Activated CD8-positive, alpha-beta memory T cell treated with anti-CD3 and anti-CD28 coated beads, Interleukin-2, amount 50 U/mL, for 24 hours (primary cell): ENCODE results near the gene SIDT2.
"Not testable (repeated sequence)": the region's sequence is repeated elsewhere in the genome, so short reads cannot be mapped to it uniquely, and the experiment has no call there.

Experiments
- DNase-seq: peaks from one replicate; pipeline ENCODE4 v3.0.0-alpha.2; 2020; ENCODE audit errors: extremely low read depth

SIDT2 gene

DNA sequence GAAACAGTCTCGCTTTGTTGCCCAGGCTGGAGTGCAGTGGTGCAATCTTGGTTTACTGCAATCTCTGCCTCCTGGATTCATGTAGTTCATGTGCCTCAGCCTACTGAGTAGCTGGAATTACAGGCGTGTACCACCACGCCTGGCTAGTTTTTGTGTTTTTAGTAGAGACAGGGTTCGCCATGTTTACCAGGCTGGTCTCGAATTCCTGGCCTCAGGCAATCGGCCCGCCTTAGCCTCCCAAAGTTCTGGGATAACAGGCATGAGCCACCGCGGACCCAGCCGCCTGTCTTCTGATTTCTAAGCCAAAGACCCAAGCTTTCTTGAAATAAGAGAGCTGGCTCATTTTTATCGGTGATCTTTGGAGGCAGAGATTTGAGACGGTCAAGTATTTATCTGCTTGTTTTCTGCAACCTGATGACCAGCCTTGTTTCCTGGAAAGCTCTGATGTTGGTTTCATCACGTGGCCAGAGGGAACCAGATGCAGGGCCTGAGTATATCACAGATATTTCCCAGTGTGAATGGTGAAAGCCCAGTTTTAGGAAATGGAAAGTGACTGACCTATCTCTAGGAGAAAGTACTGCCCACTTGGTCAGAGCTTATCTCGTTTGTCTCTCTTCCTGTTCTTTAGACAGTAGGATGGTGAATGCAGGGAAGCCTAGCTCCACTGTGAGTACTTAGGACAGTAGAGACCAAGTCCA lies 5.7 kb upstream of the SIDT2 start:
- DNase-seq: no peak

DNA sequence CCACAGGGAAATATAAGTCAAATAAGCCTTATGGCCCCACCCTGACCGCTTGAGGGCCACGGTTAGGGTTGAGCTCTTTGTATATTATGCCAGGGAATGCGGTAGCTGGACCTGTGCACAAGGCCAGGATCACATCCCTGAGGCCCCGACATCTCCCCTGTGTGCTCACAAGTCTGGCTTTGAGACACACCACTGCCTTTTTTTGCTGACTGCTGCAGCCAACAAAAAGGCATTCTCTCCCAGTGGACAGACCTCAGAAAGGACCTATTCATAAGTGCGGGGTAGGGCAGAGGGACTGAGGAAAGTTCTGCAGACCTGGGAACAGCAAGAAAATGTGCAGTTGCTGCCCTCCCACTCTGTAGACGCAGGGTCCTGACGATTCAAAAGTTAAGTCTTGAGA lies 3.4 kb upstream of the SIDT2 start:
- DNase-seq: no peak

DNA sequence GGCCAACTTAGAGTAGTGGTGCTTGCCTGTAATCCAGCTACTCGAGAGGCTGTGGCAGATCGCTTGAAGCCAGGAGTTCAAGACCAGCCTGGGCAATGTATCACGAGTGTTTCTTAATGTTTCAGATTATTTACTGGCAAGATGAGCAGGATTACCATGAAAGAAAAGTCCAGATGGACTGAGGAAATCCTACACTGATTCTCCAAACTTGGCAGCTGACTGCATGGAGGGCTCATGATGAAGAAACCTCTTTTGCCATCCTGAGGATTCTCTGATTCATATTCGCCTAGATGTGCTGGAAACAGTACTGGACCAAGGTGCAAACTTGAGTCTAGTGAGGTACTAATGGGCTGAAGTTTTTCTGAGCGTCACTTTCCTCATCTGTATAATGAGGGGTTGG lies 2.8 kb upstream of the SIDT2 start:
- DNase-seq: no peak

DNA sequence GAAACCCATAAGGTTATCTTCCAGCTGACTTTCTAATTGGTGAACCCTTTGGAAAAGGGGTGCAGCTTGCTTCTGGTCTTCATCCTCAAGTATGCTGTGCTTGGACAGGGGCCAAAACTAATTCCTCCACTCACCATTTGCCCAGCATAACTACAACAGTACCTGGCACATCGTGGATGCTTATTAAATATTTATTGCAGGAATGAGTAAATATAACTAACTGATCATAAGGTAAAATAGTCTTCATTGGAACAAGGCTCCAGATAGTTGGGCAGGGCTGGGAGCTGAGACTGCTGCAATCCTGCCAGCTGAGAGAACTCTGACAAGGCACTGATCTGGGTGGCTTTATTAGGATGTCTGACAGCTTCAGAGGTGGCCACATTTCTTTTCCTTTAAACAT lies 2.4 kb upstream of the SIDT2 start:
- DNase-seq: no peak

DNA sequence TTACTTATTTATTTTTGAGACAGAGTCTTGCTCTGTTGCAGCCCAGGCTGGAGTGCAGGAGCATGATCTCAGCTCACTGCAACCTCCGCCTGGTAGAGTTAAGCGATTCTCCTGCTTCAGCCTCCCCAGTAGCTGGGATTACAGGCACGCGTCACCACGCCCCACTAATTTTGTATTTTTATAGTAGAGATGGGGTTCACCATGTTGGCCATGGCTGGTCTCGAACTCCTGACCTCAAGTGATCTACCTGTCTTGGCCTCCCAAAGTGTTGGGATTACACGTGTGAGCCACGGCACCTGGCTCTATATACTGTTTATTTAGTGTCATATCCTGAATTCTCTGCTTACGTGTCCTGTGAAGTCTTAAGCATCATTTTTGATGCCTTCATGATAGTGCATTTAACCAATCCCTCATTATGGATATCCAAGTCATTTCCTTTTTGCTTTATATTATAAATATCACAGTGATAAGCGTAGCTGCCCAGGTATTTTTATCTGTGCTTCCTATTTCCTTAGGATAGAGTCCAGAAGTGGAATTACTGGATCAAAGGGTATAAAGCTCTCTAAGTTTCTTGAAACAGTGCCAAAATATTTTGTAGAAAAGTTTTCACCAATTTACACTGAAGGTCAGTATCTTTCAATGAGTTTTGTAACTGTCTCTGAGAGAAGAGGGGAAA lies 871 bp upstream of the SIDT2 start:
- no peak for DNase-seq

DNA sequence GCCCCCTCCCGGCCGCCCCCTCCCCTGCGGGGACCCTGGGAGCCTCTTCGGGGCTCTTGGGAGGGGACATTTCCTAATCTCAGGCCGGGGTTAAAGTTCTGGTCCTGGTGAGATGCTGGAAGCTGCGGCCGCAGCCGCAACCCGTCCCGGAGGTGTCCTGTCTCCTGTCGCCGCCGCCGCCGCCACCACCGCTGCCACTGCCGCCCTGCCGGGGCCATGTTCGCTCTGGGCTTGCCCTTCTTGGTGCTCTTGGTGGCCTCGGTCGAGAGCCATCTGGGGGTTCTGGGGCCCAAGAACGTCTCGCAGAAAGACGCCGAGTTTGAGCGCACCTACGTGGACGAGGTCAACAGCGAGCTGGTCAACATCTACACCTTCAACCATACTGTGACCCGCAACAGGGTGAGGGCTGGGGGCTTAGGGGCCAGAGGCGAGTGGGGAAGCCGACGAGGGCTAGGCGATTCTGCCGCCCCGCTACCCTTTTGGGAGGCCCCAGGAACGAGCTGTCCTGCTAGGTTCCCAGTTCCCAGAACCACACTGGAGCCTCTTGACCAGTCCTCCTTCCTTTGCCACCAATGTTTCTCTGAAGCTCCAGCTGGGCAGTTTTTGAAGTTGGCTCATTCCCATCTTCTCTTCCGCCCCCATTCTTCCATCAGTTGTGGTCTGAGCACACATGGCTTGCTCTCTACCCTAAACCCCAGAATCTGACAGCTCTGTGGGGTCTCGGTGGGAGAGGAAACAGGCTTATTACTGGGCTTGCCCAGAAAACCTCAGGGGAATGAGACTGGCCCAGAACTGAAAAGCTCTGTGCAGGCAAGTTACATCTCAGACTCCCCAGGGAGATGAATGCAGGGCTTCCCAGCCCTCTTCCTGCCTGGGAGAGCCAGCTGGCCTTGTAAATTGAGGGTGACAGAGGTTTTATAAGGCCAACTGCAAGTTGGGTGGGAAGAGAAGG lies 781 bp downstream of the SIDT2 start:
- DNase-seq: no peak

DNA sequence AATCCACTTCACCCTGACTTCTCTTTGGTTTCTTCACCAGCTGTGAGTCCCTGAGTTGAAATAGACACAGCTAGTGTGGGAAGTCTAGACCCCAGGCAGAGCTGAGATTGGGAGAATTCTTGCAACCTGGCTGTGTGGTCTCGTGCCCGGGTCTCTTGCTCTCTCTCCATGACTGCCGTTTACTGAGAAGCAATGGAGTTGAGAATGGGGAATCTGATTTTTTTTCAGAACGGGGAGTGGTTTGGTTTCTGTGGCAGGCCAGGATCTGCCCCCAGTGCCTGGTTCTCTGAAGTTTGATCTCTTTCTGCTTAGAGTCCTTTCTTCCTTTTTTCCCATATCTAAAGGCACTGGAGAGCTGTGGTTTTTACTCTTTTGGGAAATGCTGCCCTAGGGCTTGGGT lies 1.5 kb downstream of the SIDT2 start:
- DNase-seq: no peak

DNA sequence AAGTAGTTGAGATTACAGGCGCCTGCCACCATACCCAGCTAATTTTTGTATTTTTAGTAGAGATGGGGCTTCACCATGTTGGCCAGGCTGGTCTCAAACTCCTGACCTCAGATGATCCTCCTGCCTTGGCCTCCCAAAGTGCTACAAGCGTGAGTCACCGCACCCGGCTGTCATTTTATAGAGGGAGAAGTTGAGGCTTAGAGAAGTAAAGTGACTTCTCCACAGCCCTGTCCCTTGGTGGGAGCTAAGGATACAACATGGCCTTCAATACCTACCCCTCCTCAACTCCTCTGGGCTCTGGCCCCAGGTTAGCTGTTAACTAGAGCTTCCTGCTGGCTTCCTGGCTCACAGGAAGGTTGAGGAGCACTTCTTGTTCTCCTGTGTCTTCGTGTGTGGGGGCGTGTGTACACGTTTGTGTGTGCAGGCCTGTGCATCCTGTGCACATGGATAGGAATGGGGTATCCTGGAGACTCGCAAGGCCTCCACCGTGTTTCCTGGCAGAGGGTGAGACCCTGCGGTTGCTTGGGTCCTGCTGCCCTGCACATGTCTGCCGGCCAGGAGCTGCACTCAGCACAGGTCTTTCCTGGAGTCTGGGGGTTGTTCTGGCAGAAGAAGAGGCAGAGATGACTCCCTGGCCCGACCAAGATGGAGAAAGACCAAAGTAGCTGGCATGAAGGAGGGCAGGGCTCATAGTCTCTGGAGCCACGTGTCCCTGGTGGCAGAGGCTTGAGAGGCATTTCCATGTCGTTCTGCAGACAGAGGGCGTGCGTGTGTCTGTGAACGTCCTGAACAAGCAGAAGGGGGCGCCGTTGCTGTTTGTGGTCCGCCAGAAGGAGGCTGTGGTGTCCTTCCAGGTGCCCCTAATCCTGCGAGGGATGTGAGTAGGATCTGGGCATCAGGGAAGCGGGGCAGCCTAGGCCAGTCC lies 2.4 kb downstream of the SIDT2 start:
- DNase-seq: no peak

DNA sequence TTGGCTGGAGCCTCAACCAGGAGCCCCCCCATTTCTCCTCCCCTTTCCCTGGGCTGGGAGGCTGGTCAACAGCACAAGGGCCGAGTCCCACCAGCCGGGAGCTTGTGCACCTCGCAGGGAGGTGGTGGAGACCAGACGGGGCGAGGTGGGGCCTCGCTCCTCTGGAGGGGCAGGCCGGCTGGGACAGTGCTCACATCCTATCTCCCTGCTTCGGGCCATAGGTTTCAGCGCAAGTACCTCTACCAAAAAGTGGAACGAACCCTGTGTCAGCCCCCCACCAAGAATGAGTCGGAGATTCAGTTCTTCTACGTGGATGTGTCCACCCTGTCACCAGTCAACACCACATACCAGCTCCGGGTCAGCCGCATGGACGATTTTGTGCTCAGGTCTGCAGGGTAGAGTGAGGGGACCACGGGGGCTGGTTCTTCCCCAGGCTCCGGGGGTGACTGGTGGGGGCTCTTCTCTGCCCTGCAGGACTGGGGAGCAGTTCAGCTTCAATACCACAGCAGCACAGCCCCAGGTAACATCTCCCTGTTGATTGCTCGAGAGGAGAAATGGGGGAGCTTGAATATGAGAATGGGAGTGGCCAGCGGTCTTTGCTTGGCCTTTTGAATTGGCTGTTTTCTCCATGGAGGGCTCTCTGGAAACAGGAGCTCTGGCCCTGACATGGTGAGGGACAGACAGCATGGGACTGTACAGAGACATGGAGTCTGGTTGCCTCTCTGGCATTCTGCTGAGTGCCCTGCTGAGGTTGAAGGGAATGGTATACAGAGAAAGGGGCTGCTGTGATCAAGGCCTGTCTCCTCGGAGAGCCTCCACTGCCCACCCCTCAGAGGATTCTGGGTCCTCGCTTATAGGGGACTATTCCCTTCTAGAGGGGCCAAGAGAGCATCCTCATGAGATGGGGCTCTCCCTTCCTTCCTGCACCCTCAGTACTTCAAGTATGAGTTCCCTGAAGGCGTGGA lies 3.3 kb downstream of the SIDT2 start:
- no peak for DNase-seq

DNA sequence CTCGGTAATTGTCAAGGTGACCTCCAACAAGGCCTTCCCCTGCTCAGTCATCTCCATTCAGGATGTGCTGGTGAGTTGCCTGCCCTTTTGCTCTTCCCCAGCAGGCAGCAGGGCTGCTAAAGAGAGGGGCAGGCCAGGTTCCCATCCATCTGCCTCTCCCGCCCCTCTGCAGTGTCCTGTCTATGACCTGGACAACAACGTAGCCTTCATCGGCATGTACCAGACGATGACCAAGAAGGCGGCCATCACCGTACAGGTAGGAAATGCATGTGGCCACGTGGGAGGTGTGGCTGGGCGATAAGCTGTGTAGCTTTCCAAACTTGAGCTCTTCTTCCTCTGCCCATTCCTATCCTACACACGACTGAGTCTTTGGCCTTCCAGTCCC lies 4.0 kb downstream of the SIDT2 start:
- DNase-seq: no peak

DNA sequence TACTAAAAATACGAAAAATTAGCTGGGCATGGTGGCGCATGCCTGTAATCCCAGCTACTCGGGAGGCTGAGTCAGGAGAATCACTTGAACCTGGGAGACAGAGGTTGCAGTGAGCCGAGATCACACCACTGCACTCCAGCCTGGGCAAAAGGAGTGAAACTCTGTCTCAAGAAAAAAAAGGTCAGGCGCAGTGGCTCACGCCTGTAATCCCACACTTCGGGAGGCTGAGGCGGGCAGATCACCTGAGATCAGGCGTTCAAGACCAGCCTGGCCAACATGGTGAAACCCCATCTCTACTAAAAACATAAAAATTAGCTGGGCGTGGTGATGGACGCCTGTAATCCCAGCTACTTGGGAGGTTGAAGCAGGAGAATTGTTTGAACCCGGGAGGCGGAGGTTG lies 4.6 kb downstream of the SIDT2 start:
- not testable (repeated sequence) for DNase-seq

DNA sequence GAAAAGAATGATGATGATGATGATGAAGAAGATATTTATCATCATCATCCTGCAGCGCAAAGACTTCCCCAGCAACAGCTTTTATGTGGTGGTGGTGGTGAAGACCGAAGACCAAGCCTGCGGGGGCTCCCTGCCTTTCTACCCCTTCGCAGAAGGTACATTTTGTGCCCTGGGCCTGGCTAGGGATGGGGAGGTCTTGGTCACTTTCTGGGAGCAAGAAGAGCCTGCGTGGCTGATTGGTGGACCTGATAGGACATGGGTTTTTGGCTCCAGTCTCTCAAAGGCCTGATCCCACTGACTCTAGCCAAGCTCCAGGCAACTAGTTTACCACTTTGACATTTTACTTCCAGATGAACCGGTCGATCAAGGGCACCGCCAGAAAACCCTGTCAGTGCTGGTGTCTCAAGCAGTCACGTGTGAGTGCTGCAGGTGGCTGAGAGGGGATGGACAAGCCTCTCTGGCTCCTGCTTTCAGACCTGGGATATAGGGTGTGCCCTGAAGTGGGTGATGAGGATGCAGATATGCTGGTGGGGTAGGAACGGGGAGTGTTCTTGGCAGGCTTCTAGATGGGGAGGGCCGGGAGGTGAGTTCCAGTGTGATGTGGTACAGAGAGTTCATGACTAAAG lies 5.3 kb downstream of the SIDT2 start:
- no peak for DNase-seq

DNA sequence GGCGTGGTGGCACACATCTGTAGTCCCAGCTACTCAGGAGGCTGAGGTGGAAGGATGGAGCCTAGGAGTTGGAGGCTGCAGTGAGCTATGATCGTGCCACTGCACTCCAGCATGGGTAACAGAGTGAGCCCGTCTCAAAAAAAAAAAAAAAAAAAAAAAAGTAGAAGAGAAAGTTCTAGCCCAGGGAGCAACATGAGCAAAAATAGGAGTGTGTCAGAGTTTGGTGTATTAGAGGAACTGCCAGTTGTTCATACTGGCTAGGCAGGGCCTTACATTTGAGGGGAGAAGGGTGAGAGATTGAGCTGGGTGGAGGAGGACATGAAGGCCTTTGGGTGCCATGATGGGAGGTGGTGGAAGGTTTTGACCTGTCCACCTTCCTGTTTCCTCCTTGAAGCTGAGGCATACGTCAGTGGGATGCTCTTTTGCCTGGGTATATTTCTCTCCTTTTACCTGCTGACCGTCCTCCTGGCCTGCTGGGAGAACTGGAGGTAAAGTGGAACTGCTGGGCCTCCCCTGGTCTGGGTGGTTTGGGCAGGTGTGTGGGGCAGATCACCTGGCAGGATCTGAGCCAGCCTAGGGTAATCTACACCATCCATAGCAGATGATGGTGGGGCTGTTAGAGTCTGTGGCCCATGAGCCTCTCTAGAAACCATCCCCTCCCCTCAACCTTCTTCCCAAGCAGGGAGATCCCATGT lies 7.3 kb downstream of the SIDT2 start:
- no peak for DNase-seq

DNA sequence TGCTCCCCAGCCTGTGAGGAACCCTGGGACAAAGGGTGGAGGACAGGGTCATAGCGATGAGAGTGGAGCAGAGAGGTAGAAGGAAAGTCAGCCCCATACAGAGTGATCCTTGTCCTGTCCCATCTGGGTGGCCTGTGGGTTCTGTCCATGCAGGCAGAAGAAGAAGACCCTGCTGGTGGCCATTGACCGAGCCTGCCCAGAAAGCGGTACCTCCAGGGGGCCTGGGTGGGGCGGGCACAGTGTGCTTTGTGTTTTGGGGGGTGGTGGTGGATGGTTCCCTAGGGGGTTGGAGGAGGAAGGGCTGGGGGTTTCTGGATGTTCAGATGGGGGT lies 7.9 kb downstream of the SIDT2 start:
- no peak for DNase-seq

DNA sequence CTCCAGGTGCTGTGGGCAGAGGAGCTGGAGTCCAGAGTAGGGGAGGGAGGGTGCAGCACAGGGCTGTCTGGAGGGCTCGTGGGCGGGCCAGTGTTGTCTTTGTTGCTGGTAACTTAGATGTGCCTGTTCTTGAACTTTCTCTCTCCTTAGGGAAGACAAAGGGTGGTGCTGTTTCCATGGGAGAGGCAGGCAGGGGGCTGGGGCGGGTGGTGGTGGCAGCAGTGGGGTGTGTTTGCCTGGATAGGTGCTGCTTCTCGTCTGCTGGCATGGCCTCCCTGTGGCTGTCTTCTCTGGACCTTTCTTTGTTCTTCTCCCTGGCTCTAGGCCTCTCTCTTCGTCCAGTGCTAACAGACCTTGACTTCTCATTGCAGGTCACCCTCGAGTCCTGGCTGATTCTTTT lies 8.5 kb downstream of the SIDT2 start:
- no peak for DNase-seq

DNA sequence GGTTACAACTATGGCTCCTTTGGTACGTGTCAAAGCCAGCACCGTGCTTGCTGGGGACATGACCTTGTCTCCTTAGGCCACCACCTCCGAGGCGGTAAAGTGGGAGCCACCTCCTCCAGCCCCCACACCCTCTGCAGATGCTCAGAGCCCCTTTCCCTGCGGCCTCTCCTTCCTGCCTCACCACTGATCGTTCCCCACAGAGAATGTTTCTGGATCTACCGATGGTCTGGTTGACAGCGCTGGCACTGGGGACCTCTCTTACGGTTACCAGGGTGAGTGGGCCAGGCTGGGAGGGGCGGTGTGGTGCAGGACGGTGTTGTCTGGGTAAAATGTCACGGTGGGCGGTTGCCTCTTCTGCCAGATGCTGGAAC lies 8.9 kb downstream of the SIDT2 start:
- no peak for DNase-seq

DNA sequence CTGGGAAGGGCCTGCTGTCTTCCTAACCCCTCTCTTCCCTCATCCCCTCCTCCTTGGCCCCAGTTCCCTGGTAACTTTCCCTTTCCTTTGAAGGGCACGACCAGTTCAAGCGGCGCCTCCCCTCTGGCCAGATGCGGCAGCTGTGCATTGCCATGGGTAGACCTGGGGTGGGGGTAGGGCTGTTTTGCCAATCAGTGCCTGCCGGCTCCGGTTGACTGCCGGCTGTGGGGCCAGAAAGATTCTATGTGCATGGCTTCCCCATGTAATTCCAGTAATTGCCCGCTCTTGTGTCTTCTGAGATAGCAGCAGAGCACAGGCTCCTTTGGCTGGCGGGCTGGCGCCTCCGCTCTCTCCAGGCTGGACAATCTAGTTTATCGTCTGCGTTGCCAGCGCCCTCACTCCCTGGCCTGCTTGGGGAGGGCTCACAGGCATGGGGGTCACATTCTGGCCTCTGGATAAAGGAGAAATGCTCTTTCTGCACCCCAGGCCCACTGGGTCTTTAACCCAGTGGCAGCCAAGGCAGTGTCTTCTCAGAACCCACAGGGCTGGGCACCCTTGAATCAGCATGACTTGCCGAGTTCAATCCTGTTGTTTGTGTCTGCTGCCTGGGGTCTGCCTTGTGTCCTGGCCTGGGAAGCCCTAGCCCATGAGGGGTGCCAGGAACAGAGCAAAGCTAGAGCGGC lies 9.4 kb downstream of the SIDT2 start:
- no peak for DNase-seq

DNA sequence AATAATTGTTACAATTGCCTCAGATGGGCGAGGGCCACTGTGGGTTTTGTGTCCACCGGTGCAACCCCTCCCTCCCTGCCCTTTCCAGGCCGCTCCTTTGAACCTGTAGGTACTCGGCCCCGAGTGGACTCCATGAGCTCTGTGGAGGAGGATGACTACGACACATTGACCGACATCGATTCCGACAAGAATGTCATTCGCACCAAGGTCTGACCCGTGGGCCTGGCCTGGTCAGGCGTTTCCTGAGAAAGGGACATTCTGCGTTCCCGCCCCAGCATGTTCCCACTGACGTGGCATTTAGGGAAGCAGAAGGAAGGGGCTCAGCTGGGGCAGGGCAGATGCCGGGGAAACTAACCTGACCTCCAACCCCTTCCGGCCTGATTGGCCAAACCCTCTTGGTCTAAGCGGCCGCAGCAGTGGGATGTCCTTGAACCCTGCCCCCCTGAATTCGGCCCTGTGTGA lies 10.1 kb downstream of the SIDT2 start:
- DNase-seq: no peak
